IMR-90 (cell line): Measurements from ENCODE around the gene NOXA1. TPM values are rescaled to one million over a fixed set of nuclear protein-coding genes. Genes with fewer than 3 reads are reported as not detected.
A peak's percentile ranks its signal among the peaks of the same experiment; 100 is the strongest.

Experiments
- ATAC-seq: fragments of 200-7000 bp; cut with Tn5 transposase; 2 replicates; pipeline ENCODE4 v1.9.1; 2020; ENCODE audit warnings: low read depth, mild to moderate bottlenecking, moderate library complexity
- BruUV-seq: library from RNA; stranded (reverse); fragments of 400-500 nt; replicated peaks from 2 replicates; lab custom pipeline; 2021; lab: Mats Ljungman, UMichigan
- CTCF ChIA-PET: fragments of 300-600 bp; formaldehyde crosslinking; extraction: SDS; loops from one replicate; lab custom pipeline; 2021; ENCODE audit warnings: antibody characterized with exemption; lab: Yijun Ruan, JAX
- POLR2A ChIA-PET: fragments of 300-600 bp; sonication (Branson Sonifier 250); formaldehyde crosslinking; loops from one replicate; lab custom pipeline; 2022; ENCODE audit warnings: antibody characterized with exemption; ENCODE audit not compliant: unreplicated experiment; lab: Charles Lee
- DNase-seq: peaks from one replicate; pipeline ENCODE4 v3.0.0; 2013
- H2AFZ ChIP-seq: replicated peaks from 2 replicates; pipeline ENCODE3; 2013; ENCODE audit warnings: low read length, mild to moderate bottlenecking; ENCODE audit not compliant: poor library complexity
- H2AK5ac ChIP-seq: 2 replicates; pipeline ENCODE4 v1.6.1; 2013; ENCODE audit warnings: low read depth, low read length, inconsistent platforms
- H2AK9ac ChIP-seq: replicated peaks from 2 replicates; pipeline ENCODE3; 2013; ENCODE audit warnings: mild to moderate bottlenecking, low read depth, low read length, moderate library complexity; ENCODE audit not compliant: poor library complexity
- H2BK120ac ChIP-seq: 2 replicates; pipeline ENCODE4 v1.6.1; 2013; ENCODE audit warnings: low read depth, low read length, inconsistent platforms
- H2BK15ac ChIP-seq: 3 replicates; pipeline ENCODE4 v1.6.1; 2013; ENCODE audit warnings: low read depth, low read length, inconsistent platforms
- H2BK20ac ChIP-seq: 2 replicates; pipeline ENCODE4 v1.6.1; 2013; ENCODE audit warnings: low read depth, mild to moderate bottlenecking, inconsistent platforms, low read length, moderate library complexity
- H2BK5ac ChIP-seq: 2 replicates; pipeline ENCODE4 v1.6.1; 2013; ENCODE audit warnings: mild to moderate bottlenecking, low read depth, low read length, inconsistent platforms; ENCODE audit not compliant: poor library complexity, severe bottlenecking
- H3K14ac ChIP-seq: replicated peaks from 2 replicates; pipeline ENCODE4 v1.6.1; 2013; ENCODE audit warnings: low read depth, low read length, inconsistent platforms
- H3K18ac ChIP-seq: 2 replicates; pipeline ENCODE4 v1.6.1; 2013; ENCODE audit warnings: low read depth, low read length, control low read depth
- H3K23ac ChIP-seq: 2 replicates; pipeline ENCODE4 v1.6.1; 2013; ENCODE audit warnings: low read depth, low read length, inconsistent platforms
- H3K27ac ChIP-seq: 2 replicates; pipeline ENCODE4 v1.5.1; 2013; ENCODE audit warnings: mild to moderate bottlenecking, control low read depth, low read length; ENCODE audit not compliant: insufficient read depth
- H3K27me3 ChIP-seq: 2 replicates; pipeline ENCODE4 v1.6.1; 2013; ENCODE audit warnings: low read length; ENCODE audit not compliant: control insufficient read depth, insufficient read depth
- H3K36me3 ChIP-seq: 2 replicates; pipeline ENCODE4 v1.6.1; 2013; ENCODE audit warnings: low read length, mixed read lengths; ENCODE audit not compliant: control insufficient read depth, insufficient read depth
- H3K4ac ChIP-seq: 2 replicates; pipeline ENCODE4 v1.6.1; 2013; ENCODE audit warnings: low read depth, low read length, inconsistent platforms
- H3K4me1 ChIP-seq: 2 replicates; pipeline ENCODE4 v1.6.1; 2013; ENCODE audit warnings: low read length, mixed read lengths; ENCODE audit not compliant: control insufficient read depth, insufficient read depth
- H3K4me2 ChIP-seq: 2 replicates; pipeline ENCODE4 v1.6.1; 2013; ENCODE audit warnings: low read depth, mild to moderate bottlenecking, control low read depth, low read length, moderate library complexity
- H3K4me3 ChIP-seq: 2 replicates; pipeline ENCODE4 v1.5.1; 2013; ENCODE audit warnings: low read depth, mild to moderate bottlenecking, control low read depth, low read length, moderate library complexity; ENCODE audit not compliant: insufficient read depth
- H3K56ac ChIP-seq: 2 replicates; pipeline ENCODE4 v1.6.1; 2013; ENCODE audit warnings: low read length, inconsistent platforms; ENCODE audit not compliant: insufficient read depth; ENCODE audit errors: extremely low read depth
- H3K79me1 ChIP-seq, 2 experiments: 2 replicates each; pipeline ENCODE4 v1.6.1; 2013; ENCODE audit warnings: low read length in 2 of 2, inconsistent platforms in 1 of 2, low read depth in 1 of 2
- H3K9ac ChIP-seq: 2 replicates; pipeline ENCODE4 v1.6.1; 2013; ENCODE audit warnings: low read depth, low read length, control low read depth
- H3K9me1 ChIP-seq: 2 replicates; pipeline ENCODE4 v1.6.1; 2013; ENCODE audit warnings: low read length, inconsistent platforms; ENCODE audit not compliant: insufficient read depth
- H3K9me3 ChIP-seq: 2 replicates; pipeline ENCODE4 v1.6.1; 2013; ENCODE audit warnings: low read length; ENCODE audit not compliant: control insufficient read depth, insufficient read depth
- H4K20me1 ChIP-seq: 2 replicates; pipeline ENCODE4 v1.6.1; 2013; ENCODE audit warnings: low read length, inconsistent platforms; ENCODE audit not compliant: insufficient read depth
- H4K5ac ChIP-seq: 2 replicates; pipeline ENCODE4 v1.6.1; 2013; ENCODE audit warnings: mild to moderate bottlenecking, low read depth, low read length, control low read depth
- H4K8ac ChIP-seq, 2 experiments: 2 replicates each; pipeline ENCODE4 v1.6.1; 2013; ENCODE audit warnings: low read depth in 2 of 2, low read length in 2 of 2, control low read depth in 1 of 2, inconsistent platforms in 1 of 2
- H4K91ac ChIP-seq: 2 replicates; pipeline ENCODE4 v1.6.1; 2013; ENCODE audit warnings: low read depth, low read length, inconsistent platforms; ENCODE audit not compliant: insufficient read depth
- CEBPB ChIP-seq: IDR thresholded peaks from 2 replicates; pipeline ENCODE4 v1.6.1; 2012; ENCODE audit warnings: low read depth, low read length, improper control_type of control experiment
- CHD1 ChIP-seq: IDR thresholded peaks from 2 replicates; pipeline ENCODE4 v1.6.1; 2012; ENCODE audit warnings: low read depth, low read length, improper control_type of control experiment
- FOS ChIP-seq: fragments of 150-350 bp; IDR thresholded peaks from 2 replicates; pipeline ENCODE4 v1.6.1; 2016; ENCODE audit warnings: low read depth, low read length
- MAFK ChIP-seq: IDR thresholded peaks from 2 replicates; pipeline ENCODE4 v1.6.1; 2012; ENCODE audit warnings: low read depth, low read length, improper control_type of control experiment
- MAZ ChIP-seq: IDR thresholded peaks from 2 replicates; pipeline ENCODE4 v1.6.1; 2012; ENCODE audit warnings: low read depth, mild to moderate bottlenecking, low read length, improper control_type of control experiment, moderate library complexity, borderline replicate concordance
- MXI1 ChIP-seq: IDR thresholded peaks from 2 replicates; pipeline ENCODE4 v1.6.1; 2012; ENCODE audit warnings: low read depth, mild to moderate bottlenecking, low read length, moderate library complexity, borderline replicate concordance
- NFE2L2 ChIP-seq: fragments of 150-350 bp; IDR thresholded peaks from 2 replicates; pipeline ENCODE4 v1.6.1; 2016; ENCODE audit warnings: low read depth, mild to moderate bottlenecking, low read length
- POLR2A ChIP-seq: IDR thresholded peaks from 2 replicates; pipeline ENCODE4 v1.6.1; 2012; ENCODE audit warnings: mild to moderate bottlenecking, low read depth, low read length
- RAD21 ChIP-seq: IDR thresholded peaks from 2 replicates; pipeline ENCODE4 v1.6.1; 2012; ENCODE audit warnings: low read length, improper control_type of control experiment
- RCOR1 ChIP-seq: IDR thresholded peaks from 2 replicates; pipeline ENCODE4 v1.6.1; 2012; ENCODE audit warnings: mild to moderate bottlenecking, low read length, improper control_type of control experiment; ENCODE audit not compliant: insufficient replicate concordance
- RFX5 ChIP-seq: IDR thresholded peaks from 2 replicates; pipeline ENCODE4 v1.8.0; 2012; ENCODE audit warnings: low read depth, mild to moderate bottlenecking, low read length, moderate library complexity
- SMC3 ChIP-seq: fragments of 150-350 bp; IDR thresholded peaks from 2 replicates; pipeline ENCODE4 v1.6.1; 2016; ENCODE audit warnings: low read depth, mild to moderate bottlenecking, antibody characterized with exemption, low read length, moderate library complexity
- WGBS, 2 experiments: methylation state at CpG; one replicate each; pipeline versions ENCODE4 v1.1.5 to v1.1.7; 2013; ENCODE audit warnings: missing lambda C conversion rate in 2 of 2; ENCODE audit not compliant: insufficient read length in 1 of 2; ENCODE audit errors: extremely low coverage in 2 of 2; 5-methylcytosine and 5-hydroxymethylcytosine counted together
- dilution Hi-C: fragments of 300-500 bp; cut with HindIII; formaldehyde crosslinking; loops from one replicate; pipeline ENCODE4 v1.14.3; 2018; ENCODE audit warnings: low sequenced_read_pairs; ENCODE audit not compliant: unreplicated experiment
- in situ Hi-C: fragments of 300-500 bp; cut with MboI; formaldehyde crosslinking; loops from 3 replicates; pipeline ENCODE4 v1.14.3; 2019; ENCODE audit warnings: low sequenced_read_pairs, inconsistent platforms, mixed read lengths
- intact Hi-C: fragments of 100-400 bp; cut with micrococcal nuclease; formaldehyde crosslinking; loops from 2 replicates; pipeline ENCODE4 v1.10.0; 2022
- polyA plus RNA-seq, 3 experiments: library from polyadenylated mRNA; depleted of rRNA; stranded (reverse); fragments of >200 nt; gene quantifications; 2 replicates each; pipeline ENCODE4 v1.2.3, GENCODE V29; 2012; ENCODE audit warnings: low replicate concordance in 1 of 3
- total RNA-seq: library from RNA; depleted of rRNA; stranded (reverse); fragments of >200 nt; gene quantifications from 2 replicates; pipeline ENCODE4 v1.2.3, GENCODE V29; 2012
- TF ChIP-seq, protein P1 (sequence below): fragments of 150-350 bp; IDR thresholded peaks from 2 replicates; pipeline ENCODE4 v1.6.1; 2016; ENCODE audit warnings: low read depth, mild to moderate bottlenecking, low read length, moderate library complexity, borderline replicate concordance
- TF ChIP-seq, protein P2 (sequence below): fragments of 150-350 bp; IDR thresholded peaks from 2 replicates; pipeline ENCODE4 v1.6.1; 2017; ENCODE audit warnings: mild to moderate bottlenecking, antibody characterized with exemption, low read length, low read depth
- TF ChIP-seq, protein P3 (sequence below): conservative IDR thresholded peaks from 2 replicates; pipeline ENCODE4 v1.5.1; 2012; ENCODE audit warnings: mild to moderate bottlenecking, low read depth, low read length, improper control_type of control experiment

NOXA1 gene
- total and polyA plus RNA-seq, 2 of the 4 experiments (the other 2 are of a cell fraction), result 0.17 TPM; not detected in 1

DNA sequence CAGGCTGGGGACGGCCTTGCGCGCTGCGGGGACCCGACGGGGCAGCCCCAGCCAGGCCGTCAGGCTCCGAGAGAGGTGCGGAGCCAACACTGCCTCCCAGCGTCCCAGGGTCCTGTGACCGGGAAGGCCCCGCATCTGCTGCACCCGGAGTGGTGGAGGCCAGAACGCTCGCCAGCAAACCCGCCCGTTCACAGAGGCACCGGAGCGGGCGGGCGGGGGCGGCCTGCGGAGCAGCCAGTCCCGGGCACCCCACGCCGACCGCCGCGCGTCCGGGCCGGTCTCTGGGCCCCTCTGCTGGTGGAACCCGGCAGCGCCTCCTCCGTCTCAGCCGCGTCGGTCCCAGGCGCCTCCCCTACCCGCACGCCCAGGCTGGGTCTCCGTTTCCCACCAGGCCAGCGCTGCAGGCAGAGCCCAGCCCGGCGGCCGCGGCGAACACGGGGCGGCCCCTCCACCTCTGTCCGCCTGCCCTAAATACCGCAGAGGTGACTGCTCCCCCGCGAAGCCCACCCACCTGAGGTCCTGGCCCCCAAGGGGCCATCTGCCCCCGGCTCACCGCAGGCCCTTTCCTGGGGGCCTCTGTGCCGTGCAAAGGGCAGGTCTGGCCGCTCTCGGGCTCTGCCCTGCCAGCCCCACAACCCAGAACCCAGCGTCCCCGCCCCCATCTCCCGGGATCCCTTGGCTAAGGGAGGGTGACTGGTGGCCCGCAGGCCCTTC lies 16.2 kb upstream of the NOXA1 start:
- H3K23ac ChIP-seq, result no peak overlapping the region
- H2AFZ ChIP-seq, result peak overlapping the region; percentile 69
- no peak overlapping the region for H2BK15ac ChIP-seq
- DNase-seq, result peak; percentile 44
- no peak overlapping the region for H4K5ac ChIP-seq
- in situ Hi-C loops (no loop called here), dilution Hi-C loops (no loop called here), intact Hi-C loops (loop anchor here (2.0 kb wide), 1 partner anchor 106 kb away; no protein-coding TSS in a partner anchor)
- no peak overlapping the region for H4K91ac ChIP-seq
- H2BK5ac ChIP-seq, result no peak overlapping the region
- H3K9me3 ChIP-seq, result no peaks in the 10 kb centered on the region
- H3K9ac ChIP-seq, result peak overlapping the region; percentile 26; the same call in 1 of the 2 replicates
- ChIA-PET POLR2A (no interaction called here), CTCF (interaction anchor here (0.7 kb wide), 1 partner anchor 114 kb away, joined by 5 read pairs; no protein-coding TSS in a partner anchor)
- no peak overlapping the region for H3K56ac ChIP-seq
- H3K4me3 ChIP-seq, result peak overlapping the region; percentile 31
- H2AK9ac ChIP-seq, result peak overlapping the region; percentile 84
- peak overlapping the region; percentile 68 for H3K4me2 ChIP-seq
- H4K20me1 ChIP-seq, result no peaks in the 10 kb centered on the region
- H3K27ac ChIP-seq, result no peak overlapping the region
- H3K9me1 ChIP-seq, result peaks cover 1% of the 10 kb centered on the region
- H3K79me1 ChIP-seq, result peaks cover 2 to 15% of the 10 kb centered on the region in 2 experiments
- H4K8ac ChIP-seq, result no peak overlapping the region
- peaks cover 20% of the 10 kb centered on the region for H3K4me1 ChIP-seq
- ATAC-seq, result peak; percentile 94
- BruUV-seq, result no TSS peak
- no peak overlapping the region for H2BK120ac ChIP-seq
- H3K36me3 ChIP-seq, result no peaks in the 10 kb centered on the region
- peak overlapping the region; percentile 44; the same call in 1 of the 2 replicates for H3K4ac ChIP-seq
- H3K14ac ChIP-seq, result no peak overlapping the region
- no peak overlapping the region for H2AK5ac ChIP-seq
- no peak overlapping the region for H3K18ac ChIP-seq
- WGBS, 2 experiments, result 5% methylated on average over 27 of the region's 63 CpGs; no CpG with 5 or more reads in 1 of the 2 experiments
- H3K27me3 ChIP-seq, result no peaks in the 10 kb centered on the region
- no peak overlapping the region for H2BK20ac ChIP-seq
- peak; percentile 83 for TF ChIP-seq RAD21
- peak; percentile 82; the same call in 1 of the 2 replicates for TF ChIP-seq MAZ
- TF ChIP-seq, protein P1, sequence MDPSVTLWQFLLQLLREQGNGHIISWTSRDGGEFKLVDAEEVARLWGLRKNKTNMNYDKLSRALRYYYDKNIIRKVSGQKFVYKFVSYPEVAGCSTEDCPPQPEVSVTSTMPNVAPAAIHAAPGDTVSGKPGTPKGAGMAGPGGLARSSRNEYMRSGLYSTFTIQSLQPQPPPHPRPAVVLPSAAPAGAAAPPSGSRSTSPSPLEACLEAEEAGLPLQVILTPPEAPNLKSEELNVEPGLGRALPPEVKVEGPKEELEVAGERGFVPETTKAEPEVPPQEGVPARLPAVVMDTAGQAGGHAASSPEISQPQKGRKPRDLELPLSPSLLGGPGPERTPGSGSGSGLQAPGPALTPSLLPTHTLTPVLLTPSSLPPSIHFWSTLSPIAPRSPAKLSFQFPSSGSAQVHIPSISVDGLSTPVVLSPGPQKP, result no peak
- TF ChIP-seq CEBPB, result no peak
- TF ChIP-seq MAFK, result no peak
- TF ChIP-seq, protein P2, sequence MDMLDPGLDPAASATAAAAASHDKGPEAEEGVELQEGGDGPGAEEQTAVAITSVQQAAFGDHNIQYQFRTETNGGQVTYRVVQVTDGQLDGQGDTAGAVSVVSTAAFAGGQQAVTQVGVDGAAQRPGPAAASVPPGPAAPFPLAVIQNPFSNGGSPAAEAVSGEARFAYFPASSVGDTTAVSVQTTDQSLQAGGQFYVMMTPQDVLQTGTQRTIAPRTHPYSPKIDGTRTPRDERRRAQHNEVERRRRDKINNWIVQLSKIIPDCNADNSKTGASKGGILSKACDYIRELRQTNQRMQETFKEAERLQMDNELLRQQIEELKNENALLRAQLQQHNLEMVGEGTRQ, result no peak
- TF ChIP-seq POLR2A, result no peak
- TF ChIP-seq FOS, result no peak
- TF ChIP-seq RCOR1, result no peak
- no peak for TF ChIP-seq RFX5
- no peak for TF ChIP-seq CHD1
- TF ChIP-seq, protein P3, sequence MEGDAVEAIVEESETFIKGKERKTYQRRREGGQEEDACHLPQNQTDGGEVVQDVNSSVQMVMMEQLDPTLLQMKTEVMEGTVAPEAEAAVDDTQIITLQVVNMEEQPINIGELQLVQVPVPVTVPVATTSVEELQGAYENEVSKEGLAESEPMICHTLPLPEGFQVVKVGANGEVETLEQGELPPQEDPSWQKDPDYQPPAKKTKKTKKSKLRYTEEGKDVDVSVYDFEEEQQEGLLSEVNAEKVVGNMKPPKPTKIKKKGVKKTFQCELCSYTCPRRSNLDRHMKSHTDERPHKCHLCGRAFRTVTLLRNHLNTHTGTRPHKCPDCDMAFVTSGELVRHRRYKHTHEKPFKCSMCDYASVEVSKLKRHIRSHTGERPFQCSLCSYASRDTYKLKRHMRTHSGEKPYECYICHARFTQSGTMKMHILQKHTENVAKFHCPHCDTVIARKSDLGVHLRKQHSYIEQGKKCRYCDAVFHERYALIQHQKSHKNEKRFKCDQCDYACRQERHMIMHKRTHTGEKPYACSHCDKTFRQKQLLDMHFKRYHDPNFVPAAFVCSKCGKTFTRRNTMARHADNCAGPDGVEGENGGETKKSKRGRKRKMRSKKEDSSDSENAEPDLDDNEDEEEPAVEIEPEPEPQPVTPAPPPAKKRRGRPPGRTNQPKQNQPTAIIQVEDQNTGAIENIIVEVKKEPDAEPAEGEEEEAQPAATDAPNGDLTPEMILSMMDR, result peak; percentile 84
- TF ChIP-seq NFE2L2, result no peak
- TF ChIP-seq MXI1, result no peak
- peak; percentile 66 for TF ChIP-seq SMC3
